GM19397 (cell line): Measurements from ENCODE around the gene ACADM.
"Not testable (repeated sequence)": the region's sequence is repeated elsewhere in the genome, so short reads cannot be mapped to it uniquely, and the experiment has no call there.

Experiments
- ATAC-seq: cut with Tn5 transposase; IDR thresholded peaks from one replicate; pipeline ENCODE4 v1.9.1; 2021; ENCODE audit warnings: mild to moderate bottlenecking, moderate library complexity; ENCODE audit not compliant: unreplicated experiment

The ACADM gene

DNA sequence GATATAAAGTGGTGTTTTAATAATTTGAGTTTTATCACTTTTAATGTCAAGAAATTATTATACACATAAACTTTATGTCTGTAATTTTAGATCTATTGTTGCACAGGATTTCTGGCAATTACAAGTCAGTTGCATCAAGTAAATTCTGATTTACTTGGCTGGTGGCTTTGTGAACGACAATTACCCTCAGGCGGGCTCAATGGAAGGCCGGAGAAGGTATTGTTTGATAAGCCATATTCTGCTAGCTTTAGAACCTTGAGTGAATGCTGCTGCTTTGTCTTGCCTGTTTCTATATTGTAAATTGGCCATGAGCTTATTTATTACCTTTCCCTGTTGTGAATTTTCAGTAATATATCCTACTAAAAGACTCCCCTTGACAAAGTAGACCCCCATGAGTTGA is 67.6 kb downstream of the ACADM start:
- ATAC-seq = no peak

DNA sequence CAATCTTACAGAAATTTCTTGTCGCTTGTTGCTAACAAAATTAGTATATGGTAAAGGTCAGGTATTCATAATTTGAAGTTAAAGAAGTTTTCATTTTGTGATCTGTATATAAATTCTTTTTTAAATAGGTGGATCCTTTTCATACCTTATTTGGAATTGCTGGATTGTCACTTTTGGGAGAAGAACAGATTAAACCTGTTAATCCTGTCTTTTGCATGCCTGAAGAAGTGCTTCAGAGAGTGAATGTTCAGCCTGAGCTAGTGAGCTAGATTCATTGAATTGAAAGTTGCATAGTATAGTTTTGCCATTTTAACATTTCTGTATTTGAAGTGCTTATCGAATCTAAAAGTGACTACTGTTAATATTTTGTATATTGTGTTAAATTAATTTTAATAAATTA is 69.9 kb downstream of the ACADM start:
- no peak for ATAC-seq

DNA sequence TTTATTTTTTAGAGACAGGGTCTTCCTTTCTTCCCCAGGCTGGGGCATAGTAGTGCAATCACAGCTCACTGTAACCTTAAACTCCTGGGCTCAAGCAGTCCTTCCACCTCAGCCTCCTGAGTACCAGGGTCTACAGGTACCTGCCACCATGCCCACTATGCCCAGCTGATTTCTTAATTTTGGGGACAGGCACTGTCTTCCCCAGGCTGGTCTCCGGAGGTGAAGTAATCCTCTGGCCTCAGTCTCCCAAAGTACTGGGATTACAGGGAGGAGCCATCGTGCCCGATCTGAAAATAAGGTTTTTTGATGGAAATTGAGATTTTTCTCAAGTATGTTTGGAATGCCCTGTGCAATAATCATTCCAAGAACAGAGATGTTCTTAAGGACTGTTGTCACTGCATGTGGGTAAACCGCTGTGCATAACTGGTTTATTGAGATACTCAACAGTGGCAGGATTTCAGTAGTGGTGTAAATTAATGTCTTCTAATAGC is 71.2 kb downstream of the ACADM start:
- ATAC-seq = no peak

DNA sequence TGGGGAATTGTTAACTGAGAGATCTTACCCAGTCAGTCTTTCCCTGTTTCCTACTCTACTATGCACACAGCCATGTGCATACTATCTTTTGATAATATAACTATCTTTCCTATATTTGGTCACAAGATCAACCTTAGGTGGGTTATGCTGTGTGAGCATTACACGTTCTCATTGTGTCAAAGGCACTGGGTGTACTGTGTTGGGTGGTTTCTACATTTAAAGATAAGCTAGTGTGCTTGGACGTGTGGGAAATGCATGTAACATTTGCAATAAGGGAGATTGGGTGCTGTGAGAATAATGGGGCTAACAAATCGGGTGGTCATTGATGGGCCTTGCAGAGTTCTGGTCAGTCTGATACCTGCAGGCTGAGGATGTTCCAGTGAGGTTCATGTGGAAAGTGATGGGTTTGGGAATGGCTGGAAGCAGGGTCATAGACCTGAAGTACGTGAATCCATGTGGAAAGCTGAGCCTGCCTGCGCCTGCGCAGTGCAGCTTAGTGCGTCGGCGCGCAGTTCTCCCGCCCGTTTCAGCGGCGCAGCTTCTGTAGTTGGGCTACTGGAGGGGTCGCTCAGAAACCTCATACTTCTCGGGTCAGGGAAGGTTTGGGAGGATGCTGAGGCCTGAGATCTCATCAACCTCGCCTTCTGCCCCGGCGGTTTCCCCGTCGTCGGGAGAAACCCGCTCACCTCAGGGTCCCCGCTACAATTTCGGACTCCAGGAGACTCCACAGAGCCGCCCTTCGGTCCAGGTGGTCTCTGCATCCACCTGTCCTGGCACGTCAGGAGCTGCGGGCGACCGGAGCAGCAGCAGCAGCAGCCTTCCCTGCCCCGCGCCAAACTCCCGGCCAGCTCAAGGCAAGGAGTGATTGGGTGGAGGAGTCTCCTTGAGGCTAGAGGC is 72.1 kb downstream of the ACADM start, which contains the start of gene MSH4:
Gene MSH4 (plus strand): TSS at position 507 of the 897 bp plus-strand sequence. CDS start 104 bp downstream, at position 611.
- ATAC-seq = no peak

DNA sequence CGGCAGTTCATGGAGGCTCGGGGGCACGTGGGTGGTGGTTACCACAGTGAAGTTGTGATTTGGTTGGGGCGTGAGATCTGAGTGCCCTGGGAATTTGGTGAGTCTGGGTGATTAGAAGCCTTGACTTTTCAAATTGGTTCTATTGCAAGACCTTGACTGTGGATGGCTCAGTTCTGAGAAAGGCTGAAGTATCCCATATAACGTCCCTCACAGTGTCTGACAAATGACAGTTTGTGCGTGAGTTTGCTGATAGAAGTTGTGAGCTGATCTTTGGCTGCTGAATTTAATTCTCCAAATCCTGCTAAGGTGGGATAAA is 72.7 kb downstream of the ACADM start:
- ATAC-seq = no peak

DNA sequence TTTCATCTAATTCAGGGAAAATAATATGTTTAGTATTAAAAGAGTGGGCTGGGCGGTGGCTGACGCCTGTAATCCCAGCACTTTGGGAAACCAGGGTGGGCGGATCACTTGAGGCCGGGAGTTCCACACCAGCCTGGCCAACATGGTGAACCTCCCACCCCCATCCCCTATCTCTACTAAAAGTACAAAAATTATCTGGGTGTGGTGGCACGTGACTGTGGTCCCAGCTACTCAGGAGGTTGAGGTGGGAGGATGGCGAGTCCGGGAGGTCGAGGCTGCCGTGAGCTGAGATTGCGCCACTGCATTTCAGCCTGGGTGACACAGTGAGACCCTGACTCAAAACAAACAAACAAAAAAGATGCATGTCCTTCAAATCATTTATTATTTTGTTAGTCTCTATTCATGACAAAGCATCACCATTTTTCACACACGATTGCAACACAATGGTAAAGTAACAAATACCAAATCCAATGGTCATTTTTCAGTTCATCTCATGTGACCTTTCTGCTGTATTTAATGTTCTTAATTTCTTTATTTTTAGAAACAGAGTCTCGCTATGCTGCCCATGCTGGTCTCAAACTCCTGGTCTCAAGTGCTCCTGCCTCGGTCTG is 73.2 kb downstream of the ACADM start:
- ATAC-seq = no peak

DNA sequence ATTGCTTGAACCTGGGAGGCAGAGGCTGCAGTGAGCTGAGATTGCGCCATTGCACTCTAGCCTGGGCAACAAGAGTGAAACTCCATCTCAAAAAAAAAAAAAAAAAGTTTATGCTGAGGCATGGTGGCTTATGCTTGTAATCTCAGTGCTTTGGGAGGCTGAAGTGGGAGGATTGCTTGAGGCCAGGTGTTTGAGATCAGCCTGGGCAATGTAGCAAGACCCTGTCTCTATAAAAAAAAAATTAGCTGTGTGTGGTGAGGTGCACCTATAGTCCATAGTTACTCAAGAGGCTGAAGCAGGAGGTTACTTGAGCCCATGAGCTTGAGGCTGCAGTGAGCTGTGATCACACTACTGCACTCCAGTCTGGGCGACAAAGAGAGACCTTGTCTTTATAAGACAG is 77.0 kb downstream of the ACADM start:
- ATAC-seq = not testable (repeated sequence)

DNA sequence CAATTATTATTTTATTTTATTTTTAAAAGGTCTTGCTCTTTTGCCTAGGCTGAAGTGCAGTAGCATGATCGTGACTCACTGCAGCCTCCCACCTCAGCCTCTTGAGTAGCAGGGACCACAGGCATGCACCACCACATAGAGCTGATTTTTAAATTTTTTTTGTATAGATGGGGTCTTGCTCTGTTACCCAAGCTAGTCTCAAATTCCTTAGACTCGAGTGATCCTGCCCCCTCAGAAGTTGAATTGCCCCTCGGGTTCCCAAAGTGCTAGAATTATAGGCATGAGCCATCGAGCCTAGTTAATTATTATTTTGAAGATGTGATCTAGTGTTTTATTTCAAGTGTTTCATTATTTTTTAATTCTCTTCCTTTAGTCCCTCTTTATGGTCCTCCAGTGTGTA is 84.4 kb downstream of the ACADM start:
- ATAC-seq = no peak

DNA sequence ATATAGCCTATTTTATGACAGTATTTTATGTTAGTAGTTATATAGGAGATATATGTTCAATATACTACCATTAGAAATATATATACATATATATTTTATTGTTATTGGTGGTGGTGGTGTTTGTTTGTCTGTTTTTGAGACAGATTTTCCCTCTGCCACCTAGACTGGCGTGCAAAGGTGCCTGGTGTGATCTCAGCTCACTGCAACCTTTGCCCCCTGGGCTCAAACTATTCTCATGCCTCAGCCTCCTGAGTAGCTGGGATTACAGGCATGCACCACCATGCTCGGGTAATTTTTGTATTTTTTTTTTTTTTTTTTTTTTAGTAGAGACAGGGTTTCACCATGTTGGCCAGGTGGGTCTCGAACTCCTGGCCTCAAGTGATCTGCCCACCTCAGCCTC is 85.6 kb downstream of the ACADM start:
- ATAC-seq = not testable (repeated sequence)

DNA sequence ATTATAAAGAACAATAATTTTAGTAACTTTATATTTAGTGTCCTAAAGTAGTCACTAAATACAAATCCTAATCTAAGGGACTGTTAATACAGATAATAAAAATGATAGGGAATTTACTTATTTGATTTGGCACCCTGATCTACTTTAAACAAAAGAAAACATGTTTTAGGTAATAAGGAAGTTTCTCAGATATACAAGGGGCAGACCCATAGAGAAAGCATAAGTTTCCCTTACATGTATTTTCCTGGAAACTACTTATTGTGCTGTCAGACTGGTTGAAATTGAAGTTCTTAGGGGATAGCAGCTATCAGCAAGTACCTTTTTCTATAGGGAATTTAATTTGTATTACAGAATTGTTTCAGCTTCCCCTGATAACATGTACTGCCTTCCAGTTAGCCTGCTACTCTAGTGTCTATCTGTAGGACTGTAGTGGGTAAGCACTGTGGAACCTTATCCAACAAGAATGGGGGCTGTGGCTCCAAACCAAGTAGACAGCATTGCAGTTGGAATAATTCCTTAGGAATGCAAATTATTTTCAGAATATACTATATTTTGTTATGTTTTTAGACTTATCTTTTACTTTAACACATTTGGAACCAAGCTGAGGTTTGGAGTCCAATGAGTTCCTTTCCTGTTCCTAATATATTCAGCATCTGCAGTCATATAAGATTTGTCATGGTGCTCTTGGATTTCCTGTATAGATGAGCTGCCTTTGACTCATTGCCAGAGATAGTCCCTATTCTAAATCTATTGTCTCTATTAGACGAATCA is 86.9 kb downstream of the ACADM start:
- ATAC-seq = no peak

DNA sequence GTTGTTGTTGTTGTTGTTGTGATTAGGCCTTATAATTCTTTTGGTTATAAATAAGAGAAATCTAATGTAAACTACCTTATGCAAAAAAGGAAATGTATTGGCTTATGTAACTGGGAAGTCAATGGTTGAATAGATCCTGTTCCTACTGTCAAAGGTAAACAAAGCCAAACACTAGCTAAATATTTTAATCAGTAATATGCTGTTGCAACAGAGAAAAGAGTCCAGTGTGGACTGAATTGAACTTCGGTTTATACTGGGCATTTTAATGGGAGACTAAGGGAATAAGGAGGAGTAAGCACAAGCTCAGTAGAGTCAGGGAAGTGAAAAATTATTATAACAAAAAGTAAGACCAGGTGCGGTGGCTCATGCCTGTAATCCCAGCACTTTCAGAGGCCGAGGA is 87.6 kb downstream of the ACADM start:
- no peak for ATAC-seq
